Loucy (cell line): ENCODE data around the gene MAML3.

Source experiments
- CTCF ChIP-seq: fragments of 200-600 bp; sonication (generic); conservative IDR thresholded peaks from 2 replicates; pipeline ENCODE4 v1.5.1; 2014; ENCODE audit warnings: mild to moderate bottlenecking, antibody characterized with exemption, low read length
- EZH2phosphoT487 ChIP-seq: fragments of 200-600 bp; IDR thresholded peaks from 2 replicates; pipeline ENCODE4 v1.6.1; 2018; ENCODE audit warnings: antibody characterized with exemption, mild to moderate bottlenecking, moderate library complexity, borderline replicate concordance

- no peak for TF ChIP-seq CTCF
- no peak for TF ChIP-seq EZH2phosphoT487
These were observed 68.1 kb downstream of the MAML3 start for GRCh38 chr4:140085881-140086280.
